GOT3 (cell line): ENCODE measurements around the gene KRTDAP.
"Not testable (repeated sequence)": the region's sequence is repeated elsewhere in the genome, so short reads cannot be mapped to it uniquely, and the experiment has no call there.

Source experiments
- DNase-seq: peaks from one replicate; lab custom pipeline; 2025; ENCODE audit warnings: mixed read lengths; lab: John Stamatoyannopoulos, UW

The KRTDAP gene

DNA sequence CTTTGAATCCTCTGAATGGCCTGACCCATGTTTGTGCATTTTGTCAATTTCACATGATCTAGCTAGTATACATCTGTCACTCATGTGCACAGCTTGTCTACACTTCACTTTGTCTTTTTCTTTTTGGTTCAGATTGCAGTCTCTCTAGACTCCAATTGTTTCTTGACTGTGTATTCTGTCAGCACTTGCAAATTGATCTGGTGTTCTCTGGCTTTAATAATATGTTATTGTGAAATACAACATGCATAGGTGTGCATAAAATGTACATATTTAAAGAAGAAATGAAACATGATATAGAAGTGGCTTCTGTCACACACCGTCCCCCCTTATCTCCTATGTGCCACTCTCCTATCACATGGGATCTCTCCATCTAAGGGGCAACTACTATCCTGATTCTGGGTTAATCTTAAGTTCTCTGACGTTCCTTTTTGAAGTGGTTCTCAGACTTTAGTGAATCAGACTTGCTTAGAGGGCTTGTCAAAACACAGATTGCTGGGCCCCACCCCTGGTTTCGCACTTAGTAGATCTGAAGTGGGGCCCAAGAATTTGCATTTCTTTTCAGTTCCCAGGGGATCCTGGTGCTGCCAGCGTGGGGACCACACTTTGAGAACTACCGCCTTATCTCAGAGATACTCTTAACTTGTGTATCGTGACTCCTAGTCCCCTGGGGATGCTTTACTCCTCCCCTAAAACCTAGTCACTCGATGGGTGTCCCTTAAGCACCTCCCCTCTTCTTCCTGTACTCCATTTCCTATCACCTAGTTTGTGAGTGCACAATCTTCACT, 5.8 kb downstream of the KRTDAP start:
- no peak for DNase-seq

- DNase-seq: no peak
These were observed 7.2 kb downstream of the KRTDAP start for GRCh38 chr19:35483089-35483488.

DNA sequence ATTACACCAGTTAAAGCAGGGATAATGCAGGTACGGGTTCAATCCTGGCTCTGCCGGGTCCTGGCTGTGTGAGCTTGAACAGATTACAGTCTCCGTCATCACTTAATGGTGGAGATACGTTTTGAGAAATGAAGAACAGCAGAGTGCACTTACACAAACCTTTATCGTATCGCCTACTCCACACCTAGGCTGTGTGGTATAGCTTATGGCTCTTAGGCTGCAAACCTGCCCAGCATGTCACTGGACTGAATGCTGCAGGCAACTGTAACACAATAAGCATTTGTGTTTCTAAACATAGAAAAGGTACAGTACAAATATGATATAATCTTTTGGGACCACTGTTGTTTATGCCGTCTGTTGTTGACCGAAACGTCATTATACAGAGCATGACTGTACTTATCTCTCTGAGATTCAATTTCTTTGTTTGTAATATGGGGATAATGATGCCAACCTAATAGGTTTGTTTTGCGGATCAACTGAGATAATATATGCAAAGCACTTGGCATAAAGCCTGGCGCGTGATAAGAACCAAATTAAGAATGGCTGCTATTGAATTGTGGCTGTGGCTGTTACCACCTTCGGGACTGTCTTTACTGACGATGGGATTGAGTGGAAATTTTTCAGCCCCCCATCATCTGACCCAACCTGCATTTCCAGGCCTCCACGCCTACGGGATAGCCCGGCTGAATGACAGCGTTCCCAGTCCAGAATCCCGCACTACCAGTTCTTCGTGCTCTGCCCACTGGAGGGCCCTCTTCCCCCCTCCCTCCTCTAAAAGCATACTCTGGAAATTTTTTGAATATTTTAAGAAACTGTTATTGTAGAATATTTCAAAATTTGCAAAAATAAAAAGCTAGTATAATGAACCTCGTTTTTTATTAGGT, 11.2 kb downstream of the KRTDAP start:
- DNase-seq: no peak

DNA sequence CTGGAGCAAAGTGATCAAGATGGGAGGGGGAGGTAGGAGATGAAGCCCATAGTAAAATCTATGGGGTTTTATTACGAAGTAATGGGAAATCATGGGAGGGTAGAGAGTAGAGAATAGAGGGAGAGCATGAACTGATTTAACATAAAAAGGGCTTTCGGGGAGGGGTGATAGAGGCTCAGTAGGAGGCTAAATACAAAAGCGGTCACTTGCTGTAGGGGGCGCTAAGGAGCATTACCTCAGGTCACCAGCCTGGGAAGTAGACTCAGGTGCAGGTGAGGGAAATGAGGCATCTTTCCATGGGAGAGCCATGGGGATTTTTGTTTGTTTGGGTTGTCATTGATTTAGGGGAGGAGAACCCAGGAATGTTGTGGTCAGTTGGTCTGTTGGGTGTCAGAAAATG, 14.1 kb downstream of the KRTDAP start:
- no peak for DNase-seq

DNA sequence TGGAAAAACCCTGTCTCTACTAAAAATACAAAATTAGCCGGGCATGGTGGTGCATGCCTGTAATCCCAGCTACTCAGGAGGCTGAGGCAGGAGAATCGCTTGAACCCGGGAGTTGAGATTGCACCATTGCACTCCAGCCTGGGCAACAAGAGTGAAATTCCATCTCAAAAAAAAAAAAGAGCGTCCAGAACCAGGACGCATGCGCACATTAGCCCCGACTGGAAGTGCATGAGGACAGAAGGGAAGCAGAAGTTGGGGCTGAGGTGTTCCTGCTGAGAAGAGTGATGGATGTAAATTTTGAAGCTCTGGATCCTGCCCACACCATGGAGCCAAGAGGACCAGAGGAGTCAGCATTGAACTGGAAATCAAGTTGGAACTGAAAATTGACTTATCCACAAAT, 15.7 kb downstream of the KRTDAP start:
- not testable (repeated sequence) for DNase-seq

- DNase-seq: no peak
These were observed 16.2 kb downstream of the KRTDAP start for GRCh38 chr19:35474104-35474503.

DNA sequence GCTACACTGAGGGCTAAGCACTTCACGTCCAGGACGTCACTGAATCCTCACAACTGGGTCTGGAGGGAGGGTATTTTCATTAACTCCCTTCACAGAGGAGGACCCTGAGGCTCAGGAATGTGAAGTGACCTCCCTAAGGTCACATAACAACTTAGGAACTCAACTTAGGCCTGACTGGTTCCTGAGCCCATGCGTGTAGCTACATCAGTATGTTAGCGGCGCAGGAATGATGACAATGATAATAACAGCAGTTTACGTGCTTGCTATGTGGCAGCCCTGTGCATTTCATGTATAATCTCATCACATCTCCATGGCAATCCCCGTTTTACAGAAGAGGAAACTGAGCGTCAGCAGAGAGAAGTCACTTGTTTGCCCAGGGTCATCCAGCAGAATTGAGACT, 18.3 kb downstream of the KRTDAP start:
- no peak for DNase-seq

DNA sequence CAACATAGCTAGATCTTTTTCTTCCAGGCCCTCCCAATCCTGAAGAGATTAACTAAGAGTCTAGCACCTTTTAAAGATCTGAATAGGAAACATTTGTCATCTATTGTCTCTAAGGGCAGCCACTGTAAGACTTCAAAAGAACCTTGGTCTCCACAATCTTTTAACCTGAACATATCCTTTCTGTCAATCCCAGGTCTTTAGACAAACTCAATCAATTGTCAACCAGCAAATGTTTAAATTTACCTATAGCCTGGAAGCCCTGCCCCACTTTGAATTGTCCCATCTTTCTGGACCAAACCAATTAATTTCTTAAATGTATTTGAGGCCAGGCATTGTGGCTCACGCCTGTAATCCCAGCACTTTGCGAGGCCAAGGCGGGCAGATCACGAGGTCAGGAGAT, 19.2 kb downstream of the KRTDAP start:
- not testable (repeated sequence) for DNase-seq

DNA sequence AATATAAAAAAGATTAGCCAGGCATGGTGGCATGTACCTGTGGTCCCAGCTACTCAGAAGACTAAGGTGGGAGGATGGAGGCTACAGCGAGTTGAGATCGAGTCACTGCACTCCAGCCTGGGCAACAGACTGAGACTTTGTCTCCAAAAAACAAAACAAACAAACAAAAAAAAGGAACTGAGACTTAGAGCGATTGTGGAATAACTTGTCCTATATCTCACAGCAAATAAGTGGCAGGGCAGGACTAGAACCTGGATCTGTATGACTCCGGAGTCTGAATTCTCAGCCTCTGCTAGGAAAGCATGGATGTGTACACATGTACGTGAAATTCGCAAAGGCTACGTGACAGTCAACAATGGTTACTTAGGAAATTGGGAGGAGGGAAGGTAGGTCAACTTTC, 20.1 kb downstream of the KRTDAP start:
- DNase-seq: no peak

DNA sequence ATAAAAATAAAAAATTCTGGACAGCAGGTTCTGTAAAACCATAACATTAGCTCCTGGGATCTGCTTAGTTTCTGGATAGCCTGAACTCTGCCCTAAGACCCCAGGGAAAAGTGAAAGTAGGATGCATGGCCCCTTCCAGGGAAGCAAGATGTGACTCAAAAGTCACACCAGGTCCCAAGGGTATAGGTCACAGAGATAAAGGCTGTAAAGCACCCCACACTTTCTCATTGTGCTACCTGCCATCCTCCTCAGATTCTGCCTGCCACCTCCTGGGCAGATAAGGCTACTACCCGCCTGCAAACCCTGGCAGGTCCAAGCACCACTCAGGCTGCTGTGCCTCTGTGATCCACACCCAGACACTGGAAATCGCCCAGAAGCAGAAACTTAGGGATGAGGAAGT, 21.6 kb downstream of the KRTDAP start:
- DNase-seq: no peak

GRCh38 chr19:35466259-35466658, 24.0 kb downstream of the KRTDAP start:
- no peak for DNase-seq

GRCh38 chr19:35462956-35463355, 27.3 kb downstream of the KRTDAP start:
- DNase-seq: not testable (repeated sequence)

- no peak for DNase-seq
These were observed 27.7 kb downstream of the KRTDAP start for GRCh38 chr19:35462476-35462953.

GRCh38 chr19:35461788-35462187, 28.5 kb downstream of the KRTDAP start:
- DNase-seq: not testable (repeated sequence)

GRCh38 chr19:35461060-35461459, 29.2 kb downstream of the KRTDAP start:
- no peak for DNase-seq

- no peak for DNase-seq
These were observed 29.7 kb downstream of the KRTDAP start for GRCh38 chr19:35460608-35461007.

DNA sequence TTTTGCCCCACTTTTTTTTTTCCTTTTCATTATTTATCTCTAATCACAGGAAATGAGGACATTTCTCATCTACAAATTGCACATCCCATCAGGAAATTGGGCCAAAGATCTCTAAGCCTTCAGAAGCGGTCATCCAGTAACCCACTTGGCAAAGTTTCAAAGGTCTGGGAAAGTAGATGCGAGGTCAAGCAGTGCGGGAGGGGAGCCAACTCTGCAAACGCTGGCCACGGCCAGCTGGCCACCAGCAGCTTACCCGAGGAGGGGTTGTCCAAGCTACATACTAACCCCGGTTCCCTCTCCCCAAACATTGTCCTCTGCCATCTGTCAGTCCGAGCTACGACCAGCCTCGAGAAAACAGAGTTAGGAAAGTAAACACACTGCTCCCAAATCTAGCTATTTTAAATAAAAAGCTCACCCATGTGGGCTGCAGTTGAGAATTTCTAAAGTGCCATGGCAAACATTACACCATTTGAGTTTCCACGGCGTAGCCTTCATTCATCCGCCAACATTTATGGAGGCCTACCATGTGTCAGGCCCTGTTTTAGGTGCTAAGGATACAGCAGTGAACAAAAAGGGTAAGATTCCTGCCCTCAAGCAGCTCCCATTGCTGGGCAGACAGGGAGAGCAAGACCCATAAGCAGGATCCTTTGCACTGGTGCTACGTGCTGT, 30.7 kb downstream of the KRTDAP start:
- DNase-seq: no peak

DNA sequence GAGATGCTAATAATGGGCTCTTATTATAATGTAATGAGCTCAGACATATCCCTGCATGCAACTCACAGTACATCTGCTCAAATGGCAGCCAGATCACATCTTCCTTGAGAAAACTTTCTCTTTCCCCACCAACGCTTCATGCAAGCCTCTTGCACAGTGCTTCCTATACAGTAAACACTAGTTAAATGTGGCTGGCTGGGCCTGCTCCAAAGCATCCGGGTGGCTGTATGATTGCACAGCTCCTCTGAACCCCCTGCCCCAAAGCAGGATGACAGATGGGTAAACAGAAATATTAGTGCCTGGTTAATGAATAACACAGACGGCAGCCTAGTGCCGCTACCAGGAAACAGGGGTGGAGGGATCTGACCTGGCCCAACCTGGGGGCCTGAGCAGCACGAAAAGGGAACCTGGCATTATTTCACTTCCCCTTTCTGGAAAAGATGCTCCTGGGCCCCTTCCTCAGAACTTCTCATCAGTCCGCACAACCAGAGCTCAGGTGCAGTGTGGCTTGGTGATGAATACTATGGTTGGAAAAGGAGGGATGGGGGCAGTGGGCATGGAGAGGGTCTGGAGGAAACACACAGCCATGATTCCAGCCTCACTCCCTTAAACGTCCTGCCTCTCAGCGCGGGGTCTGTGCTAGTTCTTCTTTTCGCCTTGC, 31.4 kb downstream of the KRTDAP start:
- no peak for DNase-seq

- DNase-seq: no peak
These were observed 32.1 kb downstream of the KRTDAP start for GRCh38 chr19:35458192-35458591.

DNA sequence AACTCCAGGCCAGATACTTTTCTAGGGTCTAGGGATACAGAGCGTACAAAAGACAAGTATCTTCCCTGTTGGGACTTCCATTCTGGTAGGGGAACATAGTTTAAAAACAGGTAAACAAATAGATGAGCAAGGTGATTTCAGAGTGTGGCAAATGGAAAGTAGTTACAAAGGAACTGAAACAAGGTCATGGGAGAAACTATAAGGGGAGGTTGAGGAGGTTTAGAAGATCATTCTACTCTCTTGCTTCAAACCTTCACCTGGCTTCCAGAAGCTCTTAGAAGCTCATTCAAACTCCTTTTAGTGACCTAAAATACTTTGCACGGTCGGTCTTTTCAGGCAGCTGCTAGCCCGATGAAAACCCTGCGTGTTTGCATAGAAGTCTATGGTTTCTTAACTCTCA, 33.1 kb downstream of the KRTDAP start:
- DNase-seq: no peak

DNA sequence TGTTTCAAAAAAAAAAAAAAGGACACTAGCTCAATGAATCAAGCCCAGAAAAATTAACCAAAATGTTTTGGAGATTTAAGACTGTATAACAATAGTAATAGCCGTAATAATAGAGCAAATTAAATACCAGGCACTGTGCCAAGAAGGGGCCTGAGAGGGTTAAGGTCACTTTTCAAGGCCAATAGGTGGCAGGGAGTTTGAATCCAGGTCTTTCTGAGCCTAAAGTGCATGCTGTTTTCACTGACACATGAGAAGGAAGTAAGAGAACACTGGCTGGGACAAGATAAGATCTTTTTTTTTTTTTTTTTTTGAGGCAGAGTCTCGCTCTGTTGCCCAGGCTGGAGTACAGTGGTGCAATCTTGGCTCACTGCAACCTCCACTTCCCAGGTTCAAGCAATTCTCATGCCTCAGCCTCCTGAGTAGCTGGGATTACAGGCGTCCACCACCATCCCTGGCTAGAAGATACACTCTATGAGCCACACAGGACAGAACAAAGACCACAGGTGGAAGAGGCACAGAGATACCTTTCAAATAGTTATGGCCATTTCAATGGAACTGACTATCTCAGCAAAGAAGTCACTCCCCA, 34.6 kb downstream of the KRTDAP start:
- no peak for DNase-seq

GRCh38 chr19:35454663-35455062, 35.6 kb downstream of the KRTDAP start:
- DNase-seq: no peak
